ENCODE data around the gene FSTL4. TPM values are rescaled to one million over a fixed set of nuclear protein-coding genes. Genes with fewer than 3 reads are reported as not detected.
A peak's percentile ranks its signal among the peaks of the same experiment; 100 is the strongest.

FSTL4 gene
- total RNA-seq (2014; rRNA removed; shearing (Covaris generic); ENCODE audit: low replicate concordance) = not detected in 2 replicates

DNA sequence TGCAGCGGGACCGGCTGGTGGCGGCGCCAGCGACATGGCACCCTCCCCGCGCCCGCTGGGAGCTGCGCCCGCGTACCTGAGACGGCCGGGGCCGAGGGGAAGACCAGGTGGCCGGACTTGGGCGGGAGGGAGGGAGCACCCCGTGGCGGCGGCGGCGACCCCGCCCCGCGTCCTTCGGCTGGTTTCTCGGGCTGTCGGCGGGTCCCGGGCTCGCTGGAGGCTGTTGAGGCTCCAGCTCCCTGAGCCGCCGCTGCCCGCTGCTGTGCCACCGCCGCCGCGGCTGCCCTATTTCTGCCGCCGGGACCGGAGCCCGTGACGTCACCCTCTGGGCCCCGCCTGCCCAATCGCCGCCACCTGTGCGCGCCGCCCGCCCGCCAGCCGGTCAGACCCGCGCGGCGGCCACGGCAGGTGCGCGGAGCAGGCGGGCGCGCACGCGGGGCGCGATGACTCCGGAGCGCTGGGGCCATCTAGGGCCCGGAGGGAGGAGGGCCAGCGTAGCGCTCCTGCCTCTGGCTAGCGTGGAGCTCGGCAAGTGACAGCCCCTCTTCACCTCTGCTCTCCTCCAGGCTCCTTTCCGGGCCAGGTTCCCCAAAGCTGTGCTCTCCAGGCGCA is at the start of gene FSTL4:
TSS of gene FSTL4 (minus strand) at position 293 of the 612 bp plus-strand sequence.
- in situ Hi-C loops (cut with HindIII; ENCODE audit: low pct_unique_long_range_greater_than_20kb, low sequenced_read_pairs) = no loop called here

DNA sequence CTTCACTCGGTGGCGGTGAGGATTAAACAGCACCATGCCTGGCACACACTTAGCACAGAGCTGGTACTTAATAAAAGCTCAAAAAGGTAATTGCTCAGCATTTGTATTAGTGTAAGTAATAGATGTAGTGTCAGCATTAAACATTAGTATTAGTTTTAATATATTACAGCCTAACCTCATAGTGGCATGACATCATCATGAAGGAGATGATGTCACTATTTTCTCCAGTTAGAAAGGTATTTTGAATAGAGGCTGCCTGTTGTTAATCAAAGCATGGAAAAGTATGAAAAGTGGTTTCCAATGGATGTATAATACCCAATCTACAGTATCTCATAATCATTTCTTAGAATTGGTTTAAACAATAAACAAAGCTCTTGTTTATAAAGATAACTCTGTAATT is 49.0 kb upstream of the FSTL4 start:
- DNase-seq (ENCODE audit: low read depth) = no peak
- in situ Hi-C loops (cut with HindIII; ENCODE audit: low pct_unique_long_range_greater_than_20kb, low sequenced_read_pairs) = no loop called here

More for the DNA sequence above, at the start of gene FSTL4:
- peak; percentile 6 for DNase-seq (ENCODE audit: low read depth)

DNA sequence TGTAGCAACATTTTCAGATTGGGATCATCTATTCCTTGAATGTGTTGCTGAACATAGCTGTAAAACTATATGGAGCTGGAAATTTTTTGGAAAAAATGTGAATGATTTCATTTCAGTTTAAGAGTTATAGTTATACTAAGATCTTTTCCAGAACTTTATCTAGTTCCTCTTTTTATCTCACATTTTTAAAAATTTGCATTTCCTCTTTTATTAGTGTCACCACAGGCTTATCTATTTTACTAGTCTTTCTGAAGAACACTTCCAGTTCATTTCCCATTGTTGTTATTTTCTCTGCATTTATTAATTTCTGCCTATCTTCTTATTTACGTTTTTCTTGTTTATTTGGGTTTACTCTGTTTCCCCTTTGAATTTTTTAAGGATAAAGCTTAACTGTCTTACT is 46.0 kb upstream of the FSTL4 start:
- DNase-seq (ENCODE audit: low read depth) = no peak
- in situ Hi-C loops (cut with HindIII; ENCODE audit: low pct_unique_long_range_greater_than_20kb, low sequenced_read_pairs) = no loop called here

DNA sequence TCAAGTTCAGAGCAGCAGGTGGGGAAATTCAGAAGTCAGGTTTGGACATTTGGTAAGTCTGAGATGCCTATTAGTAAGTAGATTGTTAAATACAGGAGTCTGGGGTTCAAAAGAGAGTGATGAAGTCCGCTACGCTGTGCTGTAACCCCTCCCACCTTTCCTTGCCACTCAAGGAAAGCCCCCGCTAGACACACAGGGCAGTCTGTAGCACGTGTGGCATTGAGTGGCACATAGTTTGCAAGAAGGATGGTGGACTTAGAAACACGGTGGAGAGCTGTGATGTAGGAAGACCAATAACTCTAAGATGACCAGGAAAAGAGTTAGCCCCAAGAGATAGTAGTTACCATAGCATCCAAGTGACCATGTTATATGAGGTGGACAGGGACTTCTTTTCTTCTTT is 44.7 kb upstream of the FSTL4 start:
- DNase-seq (ENCODE audit: low read depth) = no peak
- in situ Hi-C loops (cut with HindIII; ENCODE audit: low pct_unique_long_range_greater_than_20kb, low sequenced_read_pairs) = no loop called here

DNA sequence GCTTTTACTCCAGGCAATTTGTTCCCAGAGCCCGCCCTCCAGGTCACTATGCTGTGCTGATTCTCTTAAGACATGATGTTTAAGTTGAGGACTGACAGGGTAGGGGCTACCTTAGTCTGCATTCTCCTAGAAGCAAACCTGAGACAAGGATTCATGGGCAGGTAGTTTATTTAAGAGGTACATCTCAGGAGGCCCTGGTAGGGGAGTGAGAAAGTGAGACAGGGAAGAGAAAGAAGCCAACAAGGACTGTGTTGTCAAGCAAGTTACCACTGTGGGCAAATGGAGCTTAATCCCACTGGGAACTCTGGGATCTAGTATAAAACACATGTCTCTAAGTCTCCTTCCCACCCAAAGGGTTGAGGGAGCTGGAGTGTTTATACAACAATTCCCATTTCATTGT is 43.6 kb upstream of the FSTL4 start:
- in situ Hi-C loops (cut with HindIII; ENCODE audit: low pct_unique_long_range_greater_than_20kb, low sequenced_read_pairs) = no loop called here

DNA sequence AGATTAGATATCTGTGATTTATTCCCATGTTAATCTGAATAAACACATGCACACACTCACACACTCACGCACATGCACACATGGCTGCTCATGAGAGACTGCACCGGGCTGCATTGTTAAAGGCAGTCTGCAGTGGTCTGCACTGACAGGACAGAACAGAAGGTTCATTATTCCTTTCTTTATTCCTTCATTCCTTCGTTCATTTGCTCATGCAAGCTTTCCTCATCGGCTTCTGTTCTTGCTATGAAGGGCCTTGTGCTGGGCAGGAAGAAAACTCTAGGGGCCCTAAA is 41.4 kb upstream of the FSTL4 start:
- DNase-seq (ENCODE audit: low read depth) = no peak
- in situ Hi-C loops (cut with HindIII; ENCODE audit: low pct_unique_long_range_greater_than_20kb, low sequenced_read_pairs) = no loop called here

More for the DNA sequence above, 43.6 kb upstream of the FSTL4 start:
- DNase-seq (ENCODE audit: low read depth) = no peak

DNA sequence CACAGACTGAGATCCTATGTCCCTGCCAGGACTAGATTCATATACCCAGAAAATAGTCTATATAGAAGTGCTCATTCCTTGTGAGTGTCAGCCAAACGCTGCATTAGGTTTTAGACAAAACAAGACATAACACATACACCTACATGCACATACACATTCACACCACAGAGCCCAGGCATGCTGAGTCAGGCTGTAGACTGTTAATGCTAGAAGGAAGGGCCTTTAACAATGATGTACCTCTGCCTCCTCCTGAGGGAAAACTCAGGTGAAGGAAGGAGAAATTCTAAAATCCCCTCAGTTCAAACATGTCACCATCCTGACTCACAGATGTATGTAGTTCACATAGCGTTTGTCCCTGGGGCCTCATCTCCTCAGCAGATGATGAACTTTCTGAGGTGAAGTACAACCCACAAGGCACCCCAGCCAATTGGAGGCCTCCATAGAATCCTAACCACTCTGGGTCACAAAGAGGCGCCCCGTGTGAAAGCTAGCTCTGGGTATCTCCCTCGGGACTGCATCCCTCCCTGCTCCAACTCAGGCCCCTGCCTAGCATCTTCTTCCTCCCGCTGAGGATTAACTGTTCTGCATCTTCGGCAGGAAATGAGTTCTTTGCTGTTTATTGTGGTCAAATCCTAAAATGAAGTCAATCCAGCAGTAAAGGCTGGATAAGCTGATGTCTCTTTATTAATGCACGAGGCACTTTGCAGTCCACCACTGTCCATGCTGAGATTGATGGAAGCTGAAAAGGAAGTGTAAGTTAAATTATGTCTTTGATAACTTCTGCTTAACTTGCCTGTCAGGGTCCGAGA is 40.8 kb upstream of the FSTL4 start:
- no peak for DNase-seq (ENCODE audit: low read depth)
- in situ Hi-C loops (cut with HindIII; ENCODE audit: low pct_unique_long_range_greater_than_20kb, low sequenced_read_pairs) = no loop called here

DNA sequence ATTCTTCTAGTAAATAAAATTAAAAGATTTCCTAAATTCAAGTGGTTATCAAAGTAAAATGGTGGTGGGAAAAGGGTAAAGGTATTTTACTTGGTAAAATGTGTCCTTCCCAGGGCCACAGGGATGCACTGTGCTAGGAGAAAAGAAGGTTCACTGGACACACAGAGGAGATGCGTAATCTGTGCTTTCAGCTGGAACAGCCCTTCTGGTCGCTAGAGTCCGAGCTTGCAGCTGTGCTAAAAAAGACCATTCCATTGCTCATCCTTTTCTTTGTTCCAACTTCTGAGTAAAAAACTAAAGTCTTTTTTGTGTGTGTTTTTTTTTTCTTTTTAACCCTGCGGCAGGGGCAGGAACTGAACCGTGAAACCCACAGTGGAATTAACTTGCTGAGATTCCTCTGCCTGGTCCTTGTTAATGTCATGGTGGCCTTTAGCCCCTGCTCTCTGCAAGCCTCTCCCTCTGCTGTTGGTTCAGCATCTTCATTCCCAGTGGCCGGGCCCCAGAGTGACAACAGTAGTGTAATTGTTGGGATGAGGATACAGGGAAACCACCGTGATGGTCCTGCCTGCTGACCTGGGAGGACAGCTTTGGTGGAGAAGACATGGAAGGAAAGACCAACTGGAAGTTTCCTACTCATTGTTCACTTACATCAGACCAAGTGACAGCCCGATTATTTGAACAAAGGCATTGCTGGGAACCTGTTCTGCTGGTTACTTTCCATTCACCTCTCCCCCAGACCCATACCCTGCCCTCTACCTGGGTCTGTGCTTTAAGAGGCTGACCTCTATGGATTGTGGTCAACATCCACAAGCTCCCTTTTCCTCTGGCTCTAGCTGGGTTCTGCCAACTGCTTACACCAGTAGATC is 31.9 kb upstream of the FSTL4 start:
- in situ Hi-C loops (cut with HindIII; ENCODE audit: low pct_unique_long_range_greater_than_20kb, low sequenced_read_pairs) = no loop called here
- no peak for DNase-seq (ENCODE audit: low read depth)

DNA sequence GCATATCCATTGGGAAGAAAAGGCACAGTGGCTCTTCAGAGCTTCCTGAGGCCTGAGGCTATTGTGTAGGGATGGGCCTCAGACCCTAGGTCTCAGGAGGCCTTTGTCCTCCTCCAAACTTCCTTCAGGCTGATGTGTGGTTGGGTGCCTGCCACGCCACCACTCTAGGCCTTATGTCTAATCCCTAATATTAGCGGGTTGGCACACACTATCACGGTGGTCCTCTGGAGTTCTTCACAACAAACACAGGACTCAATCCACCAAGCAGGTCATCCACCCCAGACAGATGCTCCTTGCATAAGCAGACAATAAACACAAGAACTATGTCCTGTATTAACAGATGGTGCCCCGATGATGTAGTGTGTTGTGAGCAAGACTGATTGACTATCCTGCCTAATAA is 31.0 kb upstream of the FSTL4 start:
- in situ Hi-C loops (cut with HindIII; ENCODE audit: low pct_unique_long_range_greater_than_20kb, low sequenced_read_pairs) = no loop called here
- DNase-seq (ENCODE audit: low read depth) = no peak

DNA sequence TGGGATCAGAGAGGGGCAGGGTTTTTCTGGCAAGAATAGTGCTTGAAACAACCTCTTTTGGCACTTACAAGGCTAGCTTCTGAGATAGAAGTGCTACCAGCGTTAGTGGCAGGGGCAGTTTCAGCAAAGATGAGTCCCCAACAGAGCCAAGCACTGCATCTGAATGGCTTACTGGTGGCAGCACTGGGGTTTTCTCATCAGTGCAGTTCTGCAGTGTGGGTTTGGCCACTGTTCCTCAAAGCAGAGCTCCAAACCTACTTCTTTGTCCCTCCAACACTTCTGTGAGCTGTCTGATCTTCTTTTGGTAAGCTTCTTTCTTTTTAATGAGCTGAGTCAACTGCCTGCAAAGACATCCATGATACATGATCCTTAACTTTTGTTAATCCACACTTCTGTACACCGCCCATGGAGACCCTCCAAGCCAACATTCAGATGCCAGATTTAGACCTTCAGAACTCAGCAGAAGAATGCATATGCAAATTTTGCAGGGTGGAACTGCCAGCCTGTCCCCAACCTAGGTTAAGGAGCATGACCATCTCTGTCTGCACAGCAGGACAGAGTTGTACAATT is 29.9 kb upstream of the FSTL4 start:
- in situ Hi-C loops (cut with HindIII; ENCODE audit: low pct_unique_long_range_greater_than_20kb, low sequenced_read_pairs) = no loop called here
- DNase-seq (ENCODE audit: low read depth) = no peak

DNA sequence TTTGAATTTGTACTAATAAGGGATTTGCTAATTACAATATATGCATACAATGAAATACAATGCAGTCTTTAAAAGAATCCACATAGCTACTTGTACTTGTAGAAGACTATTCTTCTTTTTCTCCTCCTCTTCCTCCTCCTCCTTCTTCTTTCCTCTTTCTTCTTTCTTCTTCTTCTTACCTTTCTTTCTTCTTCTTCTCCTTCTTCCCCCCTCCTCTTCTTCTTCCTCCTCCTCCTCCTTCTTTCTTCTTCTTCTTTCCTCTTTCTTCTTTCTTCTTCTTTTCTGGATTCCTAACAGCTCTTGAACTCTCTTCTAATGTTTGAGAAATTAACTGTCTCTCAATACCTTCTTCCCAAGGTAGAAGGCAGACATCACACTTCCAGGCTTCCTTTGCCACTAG is 29.3 kb upstream of the FSTL4 start:
- in situ Hi-C loops (cut with HindIII; ENCODE audit: low pct_unique_long_range_greater_than_20kb, low sequenced_read_pairs) = no loop called here
- DNase-seq (ENCODE audit: low read depth) = no peak

DNA sequence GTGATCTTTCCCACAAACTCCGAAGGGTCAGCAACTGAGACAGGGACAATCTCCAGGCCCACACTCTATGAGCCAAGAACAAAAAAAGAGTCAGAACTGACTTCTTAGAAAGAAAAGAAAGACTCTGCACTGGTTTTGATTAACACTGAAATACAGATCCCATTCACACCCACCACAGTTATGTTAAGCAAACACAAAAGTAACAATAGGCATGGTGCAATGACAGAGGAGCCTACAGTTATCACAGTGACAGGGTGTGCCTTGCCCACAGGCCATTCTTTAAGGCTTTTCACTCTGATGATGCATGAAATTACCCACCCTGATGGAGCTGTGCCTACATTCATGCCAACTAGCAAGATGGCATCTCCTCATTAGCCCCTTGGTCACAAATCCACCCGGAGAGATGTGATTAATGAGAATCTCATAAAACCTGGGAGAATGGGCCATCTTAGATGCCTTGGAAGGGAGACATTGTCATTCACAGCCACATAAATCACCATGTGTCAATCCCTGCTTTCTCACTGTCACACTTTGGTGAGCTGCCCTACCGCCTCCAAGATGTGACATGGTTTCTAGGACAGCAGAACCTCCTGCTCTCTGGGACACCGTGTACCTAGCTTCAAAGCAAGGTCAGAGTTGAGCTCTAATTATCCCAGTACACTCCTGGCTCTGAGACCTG is 27.6 kb upstream of the FSTL4 start:
- in situ Hi-C loops (cut with HindIII; ENCODE audit: low pct_unique_long_range_greater_than_20kb, low sequenced_read_pairs) = no loop called here

DNA sequence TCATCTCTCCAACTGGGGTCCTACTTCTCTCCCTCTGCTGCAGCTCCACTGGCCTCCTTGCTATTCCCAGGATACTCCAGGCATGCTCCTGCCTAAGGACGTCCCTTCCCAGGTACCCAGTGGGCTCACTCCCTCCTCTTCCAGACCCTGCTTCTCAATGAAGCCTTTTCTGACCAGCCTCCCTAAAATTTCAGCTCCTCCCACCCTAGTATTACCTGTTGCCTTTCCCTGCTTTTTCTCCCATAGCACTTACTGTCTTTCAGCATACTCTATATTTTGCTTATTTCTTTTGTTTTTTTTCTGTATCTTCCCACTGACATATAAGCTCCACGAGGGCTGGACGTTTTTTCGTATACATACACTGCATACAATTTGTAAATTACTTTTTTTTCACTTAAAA is 26.1 kb upstream of the FSTL4 start:
- in situ Hi-C loops (cut with HindIII; ENCODE audit: low pct_unique_long_range_greater_than_20kb, low sequenced_read_pairs) = no loop called here
- DNase-seq (ENCODE audit: low read depth) = no peak

More for the DNA sequence above, 27.6 kb upstream of the FSTL4 start:
- no peak for DNase-seq (ENCODE audit: low read depth)

DNA sequence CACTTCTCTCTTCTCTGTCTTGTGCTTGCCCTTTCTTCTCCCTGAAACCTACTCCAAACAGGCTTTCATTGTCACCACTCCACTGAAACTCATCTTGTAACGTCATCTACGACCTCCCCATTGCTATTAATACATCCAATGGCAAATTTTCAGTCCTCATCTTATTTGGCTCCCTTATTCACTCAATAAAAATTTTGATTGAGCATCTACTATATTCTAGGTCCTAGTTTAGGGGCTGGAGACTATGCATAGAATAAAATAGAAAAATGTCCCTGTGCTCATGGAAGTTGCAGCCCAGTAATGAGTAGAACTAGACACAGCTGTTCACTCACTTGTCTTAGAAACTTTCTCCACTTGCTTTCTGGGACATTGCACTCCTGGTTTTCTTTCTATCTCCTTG is 24.9 kb upstream of the FSTL4 start:
- in situ Hi-C loops (cut with HindIII; ENCODE audit: low pct_unique_long_range_greater_than_20kb, low sequenced_read_pairs) = no loop called here
- DNase-seq (ENCODE audit: low read depth) = no peak

DNA sequence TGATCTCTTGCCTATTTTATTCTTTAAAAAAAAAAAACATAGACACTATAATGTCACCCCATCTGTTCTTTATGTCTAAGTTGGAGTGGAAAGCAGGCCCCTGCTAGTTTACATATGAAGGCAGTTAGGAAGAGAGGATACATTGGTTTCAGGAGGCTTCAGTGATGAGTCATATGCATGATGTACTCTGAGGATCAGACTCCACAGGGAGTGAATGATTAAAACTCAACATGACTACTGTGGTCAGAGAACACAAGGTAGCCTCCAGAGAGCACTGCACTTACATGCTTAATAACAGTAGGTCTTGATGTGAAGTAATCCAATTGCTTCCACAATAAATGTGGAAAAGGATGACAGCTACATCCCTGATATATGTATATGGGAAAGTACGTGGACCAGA is 22.7 kb upstream of the FSTL4 start:
- in situ Hi-C loops (cut with HindIII; ENCODE audit: low pct_unique_long_range_greater_than_20kb, low sequenced_read_pairs) = no loop called here

DNA sequence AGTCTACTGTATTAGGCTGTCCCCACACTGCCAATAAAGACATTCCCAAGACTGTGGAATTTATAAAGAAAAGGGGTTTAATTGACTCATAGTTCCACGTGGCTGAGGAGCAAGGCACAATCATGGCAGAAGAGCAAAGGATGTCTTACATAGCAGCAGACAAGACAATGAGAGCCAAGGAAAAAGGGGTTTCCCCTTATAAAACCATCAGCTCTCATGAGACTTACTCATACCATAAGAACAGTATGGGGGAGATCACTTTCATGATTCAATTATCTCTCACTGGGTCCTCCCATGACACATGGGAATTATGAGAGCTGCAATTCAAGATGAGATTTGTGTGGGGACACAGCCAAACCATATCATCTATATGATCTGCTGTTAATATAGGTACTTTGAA is 14.8 kb upstream of the FSTL4 start:
- in situ Hi-C loops (cut with HindIII; ENCODE audit: low pct_unique_long_range_greater_than_20kb, low sequenced_read_pairs) = no loop called here

More for the DNA sequence above, 22.7 kb upstream of the FSTL4 start:
- peak; percentile 19 for DNase-seq (ENCODE audit: low read depth)

DNA sequence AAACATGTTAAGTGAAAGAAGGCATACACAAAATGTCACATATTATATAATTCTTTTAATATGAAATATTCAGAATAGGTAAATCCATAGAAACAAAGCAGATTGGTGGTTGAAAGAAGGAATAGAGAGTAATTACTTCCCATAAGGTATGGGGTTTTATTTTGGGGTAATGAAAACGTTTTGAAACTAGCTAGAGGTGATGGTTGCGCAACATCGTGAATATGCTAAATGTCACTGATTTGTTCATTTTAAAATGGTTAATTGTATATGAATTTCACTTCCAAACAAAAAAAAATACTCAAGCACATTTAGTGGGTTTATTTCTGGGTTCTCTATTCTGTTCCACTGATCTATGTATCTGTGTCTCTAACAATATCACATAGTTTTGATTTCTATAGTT is 12.0 kb upstream of the FSTL4 start:
- in situ Hi-C loops (cut with HindIII; ENCODE audit: low pct_unique_long_range_greater_than_20kb, low sequenced_read_pairs) = no loop called here
- DNase-seq (ENCODE audit: low read depth) = no peak

More for the DNA sequence above, 14.8 kb upstream of the FSTL4 start:
- DNase-seq (ENCODE audit: low read depth) = no peak

DNA sequence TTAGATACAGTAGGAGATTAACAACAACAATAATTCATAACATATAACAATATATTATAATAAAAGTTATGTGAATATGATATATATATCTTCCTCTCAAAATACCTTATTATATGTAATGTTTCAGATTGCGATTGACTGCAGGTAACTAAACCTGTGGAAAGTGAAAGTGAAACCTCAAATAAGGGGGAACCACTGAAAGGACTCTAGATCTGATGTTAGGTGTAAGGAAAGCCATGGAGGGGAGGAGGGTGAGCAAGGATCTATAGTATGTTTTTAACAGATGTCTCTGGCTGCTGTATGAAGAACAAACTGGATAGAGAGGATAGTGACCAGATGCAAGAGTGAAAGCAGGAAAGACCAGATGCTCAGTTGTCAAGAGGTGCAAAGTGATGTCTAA is 5.8 kb upstream of the FSTL4 start:
- DNase-seq (ENCODE audit: low read depth) = no peak
- in situ Hi-C loops (cut with HindIII; ENCODE audit: low pct_unique_long_range_greater_than_20kb, low sequenced_read_pairs) = no loop called here

Measured in Caki2 (cell line).